GM18873 (cell line): ENCODE measurements around the gene TMEM59.
"Not testable (repeated sequence)": the region's sequence is repeated elsewhere in the genome, so short reads cannot be mapped to it uniquely, and the experiment has no call there.

Experiments used
- ATAC-seq: cut with Tn5 transposase; IDR thresholded peaks from one replicate; pipeline ENCODE4 v1.9.1; 2021; ENCODE audit warnings: mild to moderate bottlenecking, moderate library complexity, moderate number of reproducible peaks; ENCODE audit not compliant: unreplicated experiment, low FRiP score

Gene TMEM59

DNA sequence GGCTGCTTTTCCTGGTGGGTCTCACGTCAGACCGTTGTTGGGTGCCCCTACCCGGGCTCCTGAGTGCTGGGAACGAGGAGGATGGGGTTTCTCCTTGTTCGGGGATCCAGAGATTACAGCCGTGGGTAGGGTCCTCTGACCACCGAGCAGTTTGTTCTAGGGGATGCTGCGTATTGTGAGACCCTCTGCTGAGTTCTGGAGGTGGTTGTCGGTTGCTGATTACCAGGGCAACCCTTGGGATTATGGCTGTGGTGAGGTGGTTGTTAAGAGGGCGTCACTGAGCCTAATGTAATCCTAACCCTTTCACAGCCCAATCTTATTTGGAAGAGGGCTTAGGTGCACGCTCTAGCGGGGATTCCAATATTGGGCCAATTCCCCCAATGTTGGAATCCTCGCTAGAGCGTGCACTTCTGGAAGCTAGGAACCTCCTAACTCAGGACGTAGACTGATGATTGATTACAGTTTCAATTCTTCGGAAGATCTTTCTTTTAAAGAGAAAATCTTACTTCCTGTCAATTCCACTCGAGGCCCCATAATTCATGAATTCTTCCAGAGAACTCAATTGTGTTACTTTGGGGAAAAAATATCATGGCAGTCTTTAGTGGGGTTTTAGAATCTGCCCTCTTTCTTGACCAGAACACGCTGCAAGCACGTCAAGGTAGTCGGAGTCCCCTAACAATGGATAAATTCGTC is 887 bp upstream of the TMEM59 start:
- ATAC-seq = no peak

DNA sequence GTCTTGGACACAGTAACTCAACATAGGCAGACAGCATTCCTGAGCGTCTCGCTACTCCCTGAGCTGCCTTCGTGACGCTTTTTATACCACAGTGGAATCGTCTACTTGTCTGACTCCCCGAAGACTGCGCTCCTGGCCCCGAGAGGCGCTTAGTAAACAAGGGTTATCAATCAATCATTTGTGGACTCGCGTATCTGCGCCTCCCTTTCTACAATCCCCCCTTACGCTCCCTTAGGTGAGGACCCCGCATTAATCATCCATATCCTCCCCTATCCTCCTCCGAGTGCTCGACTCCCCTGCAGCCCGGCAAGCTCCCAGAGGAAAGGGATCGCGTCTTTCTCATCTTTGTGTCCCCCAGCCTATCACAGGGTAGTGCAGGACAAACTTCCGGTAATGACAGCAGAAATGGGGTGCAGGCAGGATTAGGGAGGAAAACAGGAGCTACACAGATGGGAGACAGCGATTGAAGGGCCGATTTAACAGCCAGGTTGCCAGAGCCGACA is 522 bp downstream of the TMEM59 start:
- no peak for ATAC-seq

DNA sequence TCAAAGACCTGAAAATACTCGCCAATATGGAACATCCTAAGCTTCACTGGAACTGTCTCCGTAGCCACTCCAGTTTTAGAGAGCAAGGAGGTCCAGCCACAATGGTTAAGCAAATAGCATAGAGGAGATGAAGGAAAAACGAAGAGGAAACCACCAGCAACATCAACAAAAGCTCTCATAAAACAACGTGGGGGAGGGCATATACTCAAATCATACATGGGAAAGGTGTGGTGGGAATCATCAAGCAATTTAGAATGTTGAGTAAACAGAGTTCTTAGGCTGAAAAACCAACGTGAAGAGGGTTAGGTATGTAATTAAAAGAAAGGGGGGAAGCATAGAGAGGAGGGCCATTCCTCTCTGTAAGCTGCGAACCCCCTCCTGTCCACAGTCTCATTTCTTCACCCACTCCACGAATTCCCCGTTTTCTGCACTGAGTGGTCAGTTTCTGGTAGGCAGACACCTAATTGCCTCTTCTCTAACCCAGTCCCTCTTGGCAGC is 1.0 kb downstream of the TMEM59 start:
- ATAC-seq = no peak

DNA sequence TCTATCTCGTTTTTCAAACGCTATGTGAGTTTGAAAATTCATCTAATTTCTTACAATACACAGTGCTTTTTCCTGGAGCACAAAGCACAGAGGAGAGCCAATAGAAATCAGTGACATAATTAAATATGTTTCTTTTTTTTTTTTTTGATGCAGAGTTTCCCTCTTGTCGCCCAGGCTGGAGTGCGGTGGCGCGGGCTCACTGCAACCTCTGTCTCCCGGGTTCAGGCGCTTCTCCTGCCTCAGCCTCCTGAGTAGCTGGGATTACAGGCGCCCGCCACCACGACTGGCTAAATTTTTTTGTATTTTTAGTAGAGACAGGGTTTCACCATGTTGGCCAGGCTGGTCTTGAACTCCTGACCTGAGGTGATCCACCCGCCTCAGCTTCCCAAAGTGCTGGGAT is 2.6 kb downstream of the TMEM59 start:
- ATAC-seq = not testable (repeated sequence)

DNA sequence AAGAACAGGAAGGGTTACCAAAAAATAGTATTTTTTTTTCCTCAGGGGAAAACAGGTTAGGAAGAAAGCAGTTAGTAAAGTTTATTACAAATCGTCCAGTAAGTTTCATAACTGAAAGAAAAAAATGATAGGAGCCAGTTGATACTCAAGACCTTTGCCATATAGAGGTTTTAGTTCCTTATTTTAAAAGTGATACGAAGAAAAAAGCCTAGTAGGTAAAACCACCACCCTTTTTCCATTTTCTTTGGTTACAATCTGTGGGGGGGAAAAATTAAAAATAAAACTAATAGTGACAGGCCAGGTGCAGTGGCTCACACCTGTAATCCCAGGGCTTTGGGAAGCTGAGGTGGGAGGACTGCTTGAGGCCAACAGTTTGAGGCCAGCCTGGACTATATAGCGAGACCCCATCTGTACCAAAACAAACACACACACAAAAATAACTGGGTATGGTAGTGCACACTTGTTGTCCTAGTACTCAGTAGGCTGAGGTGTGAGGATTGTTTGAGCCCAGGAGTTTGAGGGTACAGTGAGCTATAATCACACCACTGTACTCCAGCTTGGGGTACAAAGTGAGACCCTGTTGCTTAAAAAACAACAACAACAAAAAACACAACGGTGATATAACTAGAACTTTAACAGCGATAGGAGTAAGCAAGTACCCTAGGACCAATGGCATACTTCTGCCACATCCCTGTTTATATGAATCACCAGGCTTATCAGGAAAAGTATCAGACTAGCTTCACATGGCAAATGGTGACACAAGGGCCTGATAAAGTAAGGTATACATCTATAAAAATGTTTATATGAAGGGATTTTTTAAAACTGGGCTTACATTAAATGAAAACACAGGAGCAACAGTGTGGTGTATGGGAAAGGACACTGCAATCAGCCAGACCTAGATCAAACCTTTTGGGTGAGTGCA is 5.4 kb downstream of the TMEM59 start:
- no peak for ATAC-seq

DNA sequence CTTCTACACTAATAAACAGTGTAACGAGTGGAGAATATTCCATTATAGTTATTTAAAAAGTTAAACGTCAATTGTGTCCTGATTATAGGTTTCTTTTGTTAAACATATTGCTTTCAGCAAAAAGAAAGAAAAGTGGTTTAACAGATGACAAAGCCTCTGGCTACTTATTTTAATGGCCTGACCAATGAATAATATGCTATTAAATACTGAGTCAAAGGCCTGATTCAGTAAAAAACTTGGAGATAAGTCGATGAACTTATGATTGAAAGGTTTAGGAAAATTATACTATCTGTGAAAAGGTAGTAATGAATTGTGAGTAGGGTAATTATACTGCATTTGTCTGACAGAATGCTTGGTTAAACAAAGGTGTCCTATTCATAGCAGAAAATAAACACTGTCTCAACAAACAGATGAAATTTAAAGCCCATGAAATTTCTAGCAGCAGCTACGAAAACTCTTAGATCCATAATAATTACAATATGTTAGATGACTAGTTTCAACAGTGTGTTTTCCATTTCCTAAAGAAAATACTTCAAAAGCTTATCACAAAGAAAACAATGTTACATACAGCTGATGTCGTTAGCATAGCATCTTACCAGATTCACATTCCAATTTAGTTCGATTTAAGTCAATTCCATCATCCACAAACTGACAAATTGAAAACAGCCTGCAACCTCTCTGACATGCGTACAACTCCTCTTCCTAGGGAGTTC is 6.2 kb downstream of the TMEM59 start:
- no peak for ATAC-seq

DNA sequence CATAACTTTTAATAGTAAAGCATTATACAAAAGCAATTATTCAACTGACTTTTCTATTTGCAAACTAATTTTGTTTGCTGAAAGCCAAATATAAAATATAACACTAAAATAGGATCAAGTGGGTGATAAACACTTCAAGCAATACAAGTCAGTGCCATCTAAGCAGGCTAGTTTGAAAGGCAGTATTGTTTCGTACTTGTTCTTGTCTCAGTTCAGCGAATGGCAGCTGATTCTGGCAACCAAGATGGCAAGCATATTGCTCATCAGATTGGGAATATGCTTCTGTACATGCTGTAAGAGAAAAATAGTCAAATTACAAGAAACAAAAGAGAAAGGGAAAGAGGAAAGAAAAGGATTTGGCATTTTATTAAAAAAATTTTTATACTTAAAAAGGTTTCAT is 7.5 kb downstream of the TMEM59 start:
- ATAC-seq = no peak

DNA sequence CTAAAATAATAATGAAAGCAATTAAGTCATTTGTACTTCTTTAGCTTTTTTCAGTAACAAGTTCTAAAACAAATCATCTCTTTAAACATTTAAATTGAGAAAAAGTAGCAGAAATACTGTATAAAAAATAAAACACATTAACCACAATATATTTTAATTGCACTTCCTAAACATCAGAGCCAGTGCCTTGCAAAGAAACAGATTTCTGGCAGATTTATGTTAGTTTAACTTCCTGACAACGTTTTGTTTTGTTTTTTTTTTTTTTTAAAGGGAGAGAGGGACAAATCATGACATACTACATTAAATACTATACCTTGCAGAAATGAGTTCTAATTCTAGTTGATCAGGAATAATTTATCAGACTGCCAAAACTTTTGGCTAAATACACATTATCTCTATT is 11.2 kb downstream of the TMEM59 start:
- ATAC-seq = no peak

DNA sequence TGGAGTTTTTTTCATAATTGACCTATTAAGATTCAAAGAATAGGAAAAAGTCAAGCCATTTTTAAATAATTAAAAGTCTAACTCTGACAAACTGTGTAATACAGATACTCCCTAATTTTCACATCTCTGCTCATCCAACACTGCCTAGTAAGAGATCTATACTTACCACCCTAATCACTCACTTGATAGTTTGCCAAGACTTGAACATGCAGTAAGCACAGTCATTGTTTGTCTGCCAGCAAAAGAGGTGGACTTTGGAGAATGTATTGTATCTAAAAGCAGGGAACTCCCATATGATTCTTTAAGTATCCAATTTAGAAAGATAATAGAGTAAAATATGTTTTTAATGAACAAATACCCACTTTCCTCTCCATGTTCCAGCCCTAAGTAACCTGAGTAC is 15.5 kb downstream of the TMEM59 start:
- ATAC-seq = no peak

DNA sequence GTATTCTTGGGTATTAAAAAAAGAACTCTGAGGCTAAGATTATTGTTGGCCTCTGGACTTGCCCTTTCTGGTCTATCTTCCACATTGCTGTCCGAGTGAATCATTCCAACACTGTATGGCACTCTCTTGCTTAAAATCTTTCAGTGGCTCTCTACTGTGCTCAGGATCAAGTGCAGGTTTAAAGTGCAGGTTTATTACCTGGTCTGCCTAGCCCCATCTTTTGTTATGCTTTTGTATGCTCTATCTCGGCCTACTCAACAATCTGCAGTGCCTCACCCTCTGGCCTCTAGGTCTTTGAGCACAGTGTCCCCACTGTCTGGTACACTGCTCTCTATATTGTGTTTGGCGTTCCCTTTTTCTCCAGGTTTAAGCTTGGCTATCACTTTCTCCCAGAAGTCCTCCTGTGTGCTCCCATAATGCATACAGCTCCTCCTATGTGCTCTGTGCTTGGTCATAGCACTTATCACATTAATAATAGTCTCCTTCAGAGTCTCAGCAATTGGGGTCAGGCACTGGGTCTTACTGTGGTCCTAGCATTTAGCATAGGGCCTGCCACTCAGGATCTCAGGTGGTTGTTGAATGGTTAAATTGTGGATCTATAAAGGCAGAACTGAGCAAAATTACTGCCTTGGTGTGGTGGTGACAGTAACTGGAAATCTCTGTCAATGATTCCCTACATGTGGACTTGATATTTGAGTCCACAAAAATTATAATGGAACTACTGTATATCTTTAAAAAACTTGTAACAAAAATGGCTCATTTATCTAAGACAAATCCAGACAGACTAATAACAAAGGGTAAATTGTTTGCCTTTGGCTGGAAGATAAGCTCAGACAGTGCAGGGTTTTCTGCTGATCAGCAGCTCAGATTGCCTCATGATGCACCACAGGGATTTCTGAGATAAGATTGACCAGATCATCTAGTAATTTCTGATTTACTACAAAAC is 24.4 kb downstream of the TMEM59 start:
- ATAC-seq = no peak

DNA sequence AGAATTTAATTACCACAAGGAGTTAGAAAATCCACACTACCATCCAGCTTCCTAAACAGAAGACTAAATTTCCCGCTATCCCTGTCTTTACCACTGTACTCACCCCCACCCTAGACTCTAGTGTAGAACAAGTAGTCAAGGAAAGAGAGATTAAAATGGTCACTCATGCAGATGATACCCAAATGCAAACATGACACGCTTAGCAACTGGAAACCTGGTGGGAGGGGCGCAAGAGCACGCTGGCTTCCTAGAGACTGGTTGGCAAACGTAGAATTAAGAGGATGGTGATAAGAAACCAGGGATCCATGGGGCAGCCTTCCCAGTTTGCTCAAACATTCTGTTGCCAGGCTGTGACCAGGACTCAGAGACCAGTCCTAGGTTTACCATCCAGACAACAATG is 25.2 kb downstream of the TMEM59 start:
- no peak for ATAC-seq

DNA sequence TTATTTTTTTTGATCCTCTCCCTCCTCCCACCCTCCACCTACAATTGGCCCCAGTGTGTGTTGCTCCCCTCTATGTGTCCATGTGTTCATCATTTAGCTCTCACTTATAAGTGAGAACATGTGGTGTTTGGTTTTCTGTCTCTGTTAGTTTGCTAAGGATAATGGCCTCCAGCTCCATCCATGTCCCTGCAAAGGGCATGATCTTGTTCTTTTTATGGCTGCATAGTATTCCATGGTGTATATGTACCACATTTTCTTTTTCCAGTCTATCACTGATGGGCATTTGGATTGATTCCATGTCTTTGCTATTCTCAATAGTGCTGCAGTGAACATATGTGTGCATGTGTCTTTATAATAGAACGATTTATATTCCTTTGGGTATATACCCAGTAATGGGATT is 28.2 kb downstream of the TMEM59 start:
- ATAC-seq = not testable (repeated sequence)

DNA sequence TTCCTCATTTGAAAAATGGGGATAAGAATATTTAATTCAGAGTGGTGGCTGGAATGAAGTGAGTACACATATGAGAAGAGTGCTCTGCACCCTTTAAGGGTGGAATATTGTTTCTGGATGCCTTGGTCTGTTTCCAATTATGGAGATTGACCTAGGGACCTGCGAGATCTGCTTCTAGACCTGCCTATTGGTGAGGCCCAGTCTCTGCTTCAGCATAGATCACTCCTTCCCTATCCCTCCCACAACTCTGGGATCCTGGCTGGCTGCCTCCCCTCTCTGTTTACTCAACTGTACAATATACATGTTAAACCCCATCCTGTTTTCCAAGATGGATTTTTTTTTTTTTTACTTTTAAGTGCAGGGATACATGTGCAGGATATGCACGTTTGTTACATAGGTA is 28.6 kb downstream of the TMEM59 start:
- ATAC-seq = no peak

DNA sequence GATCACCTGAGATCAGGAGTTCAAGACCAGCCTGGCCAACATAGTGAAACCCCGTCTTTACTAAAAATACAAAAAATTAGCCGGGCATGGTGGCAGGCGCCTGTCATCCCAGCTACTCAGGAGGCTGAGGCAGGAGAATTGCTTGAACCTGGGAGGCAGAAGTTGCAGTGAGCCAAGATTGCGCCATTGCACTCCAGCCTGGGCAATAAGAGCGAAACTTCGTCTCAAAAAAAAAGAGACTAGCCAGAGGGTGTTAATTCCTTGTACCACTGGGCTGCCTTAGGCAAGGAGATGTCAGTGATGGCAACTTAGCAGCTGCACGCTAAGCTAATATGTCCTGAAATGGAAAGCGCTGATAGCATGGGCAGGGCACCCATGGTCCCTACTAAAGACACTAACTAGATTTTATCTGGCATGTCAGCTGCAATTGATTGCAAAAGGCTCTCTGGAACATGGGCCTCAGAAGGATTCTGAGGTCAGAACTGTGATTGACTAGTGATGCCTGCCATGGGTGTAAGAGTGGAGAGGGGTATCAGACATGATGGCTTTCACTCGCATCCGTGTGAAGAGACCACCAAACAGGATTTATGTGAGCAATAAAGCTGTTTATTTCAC is 33.3 kb downstream of the TMEM59 start:
- ATAC-seq = not testable (repeated sequence)

DNA sequence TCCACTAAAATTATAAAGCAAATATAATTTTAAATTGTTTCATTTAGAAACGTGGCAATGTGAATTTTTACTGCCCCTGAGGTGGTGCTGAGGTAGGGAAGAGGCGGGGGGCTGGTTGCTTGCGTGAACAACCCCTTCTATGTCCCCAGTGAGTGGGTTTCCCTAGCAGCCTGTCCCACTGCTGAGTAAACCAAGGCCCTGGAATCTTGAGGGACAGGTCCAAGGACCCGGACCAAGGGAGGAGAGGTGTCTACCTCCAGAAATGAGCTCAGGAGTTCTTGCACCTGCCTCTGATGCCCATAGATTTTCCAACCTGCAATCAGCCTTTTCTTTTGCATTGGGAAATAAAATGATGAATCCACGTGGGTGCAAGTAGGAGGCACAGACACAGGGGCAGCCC is 34.4 kb downstream of the TMEM59 start:
- no peak for ATAC-seq

DNA sequence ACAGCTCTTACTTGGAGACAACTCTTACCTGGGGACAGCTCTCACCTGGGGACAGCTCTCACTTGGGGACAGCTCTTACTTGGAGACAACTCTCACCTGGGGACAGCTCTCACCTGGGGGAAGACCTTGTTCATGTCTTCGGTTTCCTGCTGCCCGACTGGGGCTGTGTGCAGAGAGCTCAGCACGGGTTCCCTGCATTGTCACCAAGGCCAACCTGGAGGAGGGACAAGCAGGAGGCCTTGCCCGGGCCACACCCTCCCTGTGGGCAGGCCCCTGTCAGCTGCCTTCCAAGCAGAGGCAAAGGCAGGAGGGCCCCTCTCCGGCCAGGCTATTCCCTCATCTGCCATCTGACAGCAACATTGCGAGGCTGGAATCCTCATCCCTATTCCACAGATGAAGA is 35.0 kb downstream of the TMEM59 start, which contains the start of gene LDLRAD1:
Gene LDLRAD1 (minus strand): TSS at position 208 of the 400 bp plus-strand sequence. CDS start 74 bp downstream, at position 134.
- ATAC-seq = no peak

DNA sequence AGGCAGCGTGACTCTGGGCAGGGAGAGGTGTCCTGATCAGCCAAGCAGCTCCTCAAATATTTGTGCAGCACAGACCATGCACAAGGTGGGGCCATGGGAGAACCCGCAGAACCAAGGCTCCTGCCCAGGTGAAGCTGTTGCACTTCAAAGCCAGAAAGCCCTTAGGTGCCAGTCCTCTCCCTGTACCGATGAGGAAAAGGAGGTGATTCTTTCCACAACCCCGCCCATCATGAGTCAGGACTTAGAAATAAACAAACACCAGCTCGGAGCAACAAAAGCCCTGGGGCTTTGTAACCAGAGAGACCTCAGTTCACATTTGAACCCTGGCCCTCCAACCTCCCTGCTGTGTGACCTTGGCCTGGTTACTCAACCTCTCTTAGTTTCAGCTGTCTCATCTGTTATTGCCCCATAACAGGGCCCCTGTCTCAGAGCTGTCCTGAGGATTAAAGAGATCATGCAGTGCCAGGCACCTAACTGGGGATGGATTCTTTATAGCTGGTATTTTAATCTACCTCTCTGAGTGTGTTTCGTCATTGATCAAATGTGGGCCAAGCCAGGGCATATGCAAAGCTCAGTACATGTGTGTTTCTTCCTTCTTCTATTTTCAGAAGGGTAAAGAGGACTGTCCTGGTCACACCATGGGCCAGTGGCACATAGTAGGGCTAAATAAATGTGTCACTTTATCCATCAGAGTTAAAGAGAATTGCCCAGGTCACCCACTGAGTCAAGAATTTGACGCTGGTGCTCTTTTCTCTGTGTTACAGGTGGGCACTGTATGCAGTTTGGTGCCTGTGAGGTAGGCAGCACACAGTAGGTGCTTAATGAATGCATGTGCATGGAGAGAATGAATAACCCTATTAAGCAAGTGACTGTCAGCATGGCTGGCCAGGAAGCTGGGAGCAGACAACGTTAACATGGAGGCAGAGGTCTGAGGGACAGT is 36.4 kb downstream of the TMEM59 start:
- no peak for ATAC-seq

DNA sequence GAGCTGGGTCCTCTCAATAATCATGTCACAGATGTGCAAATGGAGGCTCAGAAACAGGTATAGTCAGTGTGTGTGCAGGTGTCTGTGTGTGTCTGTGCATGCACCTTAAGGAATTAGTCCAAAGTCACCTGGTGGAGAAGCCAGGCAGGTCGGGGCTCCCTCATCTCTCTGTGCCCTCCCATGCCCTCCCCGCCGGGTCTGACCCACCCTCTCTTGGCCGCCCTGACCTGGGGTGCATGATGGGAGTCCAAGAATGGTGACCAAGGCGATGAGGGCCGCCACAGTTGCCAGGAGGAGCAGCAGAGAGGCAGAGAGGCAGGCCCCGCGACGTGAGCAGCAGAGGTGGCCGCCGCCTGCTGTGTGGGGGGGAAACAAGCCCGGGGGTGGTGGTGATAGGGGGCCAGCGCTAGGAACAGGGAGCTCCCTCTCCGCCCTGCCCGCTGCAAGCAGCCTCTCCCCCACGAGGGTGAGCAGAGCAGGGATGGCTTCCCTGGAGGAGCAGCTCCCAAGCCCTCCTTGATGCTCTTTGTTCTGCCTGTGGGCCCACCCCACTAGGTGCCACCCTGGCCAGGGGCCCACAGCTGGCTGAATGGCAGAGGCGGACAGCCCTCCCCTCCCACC is 38.9 kb downstream of the TMEM59 start:
- no peak for ATAC-seq
